ENCODE measurements around the gene ATG14. TPM values are rescaled to one million over a fixed set of nuclear protein-coding genes. Genes with fewer than 3 reads are reported as not detected.

ATG14 gene
- total RNA-seq, 4 donors from 2014 or later = 6.1 to 26.5 (median 13.0) TPM

GRCh38 chr14:55333711-55334485, 77.7 kb downstream of the ATG14 start:
- no peaks in the 10 kb centered on the region for H3K9me3 ChIP-seq
- no peak for DNase-seq
- H3K4me1 ChIP-seq = peaks cover 0 to 3% of the 10 kb centered on the region in 2 donors
- H3K27ac ChIP-seq = no peak overlapping the region
- H3K27me3 ChIP-seq = no peaks in the 10 kb centered on the region
- no peak overlapping the region for H3K4me3 ChIP-seq
- intact Hi-C loops (cut with DNase I; ENCODE audit: low total_unique reads) = no loop called here
- no peak for TF ChIP-seq POLR2A (IDR thresholded peaks at IDR 0.05)
- no peak for TF ChIP-seq CTCF (IDR thresholded peaks at IDR 0.05)
- H3K36me3 ChIP-seq = no peaks in the 10 kb centered on the region

DNA sequence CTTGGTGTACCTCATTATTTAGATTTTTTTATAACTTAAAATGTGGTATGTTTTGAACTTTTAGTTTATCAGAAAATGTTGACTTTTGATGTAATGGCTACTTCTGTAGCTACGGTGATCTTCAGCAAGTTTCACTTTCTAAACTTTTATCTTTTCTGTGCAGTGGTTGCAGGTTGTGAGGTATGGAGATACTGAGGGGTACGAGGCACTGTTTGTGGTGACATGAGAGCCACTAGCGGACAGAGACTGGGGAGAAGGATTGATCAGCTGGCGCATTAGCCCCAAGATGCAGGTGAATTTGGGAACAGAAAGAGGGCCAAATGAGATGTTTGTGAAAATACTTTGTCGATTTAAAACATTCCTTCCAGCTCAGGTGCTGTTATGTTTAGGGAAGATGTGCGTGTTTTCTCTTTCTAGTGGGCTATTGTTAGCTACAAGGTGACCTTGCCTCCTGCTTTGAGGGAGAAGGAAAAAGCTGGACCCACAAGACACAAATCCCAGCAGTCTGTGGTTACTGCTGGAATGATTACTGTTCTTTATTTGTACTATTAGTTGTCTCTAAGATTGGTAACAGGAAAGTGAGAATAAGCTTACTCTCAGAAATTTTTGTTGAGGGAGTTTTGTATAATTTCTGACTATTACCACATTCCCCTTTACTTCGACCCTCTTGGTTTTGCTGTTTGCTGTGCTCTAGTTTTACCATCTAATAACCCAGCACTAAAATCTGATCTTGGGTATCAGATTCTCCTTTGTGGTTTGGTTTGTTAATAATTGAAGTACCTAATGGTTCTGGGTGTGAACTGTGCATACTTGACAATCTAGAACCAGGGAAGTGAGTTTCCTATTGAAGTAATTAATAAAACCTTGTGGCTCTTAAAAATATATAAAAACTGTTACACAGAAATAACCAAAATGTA, 78.7 kb downstream of the ATG14 start:
- Histone ChIP-seq H3K4me1 (peaks cover 0 to 3% of the 10 kb centered on the region in 2 donors), H3K27me3 (no peaks in the 10 kb centered on the region), H3K9me3 (no peaks in the 10 kb centered on the region), H3K27ac (no peak overlapping the region), H3K4me3 (no peak overlapping the region), H3K36me3 (no peaks in the 10 kb centered on the region)
- intact Hi-C loops (cut with DNase I; ENCODE audit: low total_unique reads) = no loop called here
- DNase-seq = no peak
- TF ChIP-seq CTCF (IDR thresholded peaks at IDR 0.05) (no peak), POLR2A (IDR thresholded peaks at IDR 0.05) (no peak)

- H3K4me3 ChIP-seq = no peak overlapping the region
- peaks cover 0 to 3% of the 10 kb centered on the region in 2 donors for H3K4me1 ChIP-seq
- H3K9me3 ChIP-seq = no peaks in the 10 kb centered on the region
- no peaks in the 10 kb centered on the region for H3K36me3 ChIP-seq
- no peak for DNase-seq
- peak overlapping the region in 1 of 2 donors; percentile 14 for H3K27ac ChIP-seq
- intact Hi-C loops (cut with DNase I; ENCODE audit: low total_unique reads) = no loop called here
- TF ChIP-seq POLR2A (IDR thresholded peaks at IDR 0.05) = no peak
- no peak for TF ChIP-seq CTCF (IDR thresholded peaks at IDR 0.05)
- no peaks in the 10 kb centered on the region for H3K27me3 ChIP-seq
These were observed 81.5 kb downstream of the ATG14 start for GRCh38 chr14:55329999-55330710.

- no peaks in the 10 kb centered on the region for H3K36me3 ChIP-seq
- peaks cover 0 to 3% of the 10 kb centered on the region in 2 donors for H3K4me1 ChIP-seq
- DNase-seq = no peak
- no peak overlapping the region for H3K27ac ChIP-seq
- TF ChIP-seq CTCF (IDR thresholded peaks at IDR 0.05) (no peak), POLR2A (IDR thresholded peaks at IDR 0.05) (no peak)
- no peaks in the 10 kb centered on the region for H3K9me3 ChIP-seq
- no peak overlapping the region for H3K4me3 ChIP-seq
- H3K27me3 ChIP-seq = no peaks in the 10 kb centered on the region
- intact Hi-C loops (cut with DNase I; ENCODE audit: low total_unique reads) = no loop called here
These were observed 83.3 kb downstream of the ATG14 start for GRCh38 chr14:55328317-55328716.

Measured in uterus (tissue), 4 donors.